HG03045 (cell line): ENCODE results near the gene HERC3.
A peak's percentile ranks its signal among the peaks of the same experiment; 100 is the strongest.

Experiments
- ATAC-seq: cut with Tn5 transposase; IDR thresholded peaks from one replicate; pipeline ENCODE4 v1.9.1; 2021; ENCODE audit warnings: mild to moderate bottlenecking, moderate library complexity; ENCODE audit not compliant: unreplicated experiment

HERC3 gene

DNA sequence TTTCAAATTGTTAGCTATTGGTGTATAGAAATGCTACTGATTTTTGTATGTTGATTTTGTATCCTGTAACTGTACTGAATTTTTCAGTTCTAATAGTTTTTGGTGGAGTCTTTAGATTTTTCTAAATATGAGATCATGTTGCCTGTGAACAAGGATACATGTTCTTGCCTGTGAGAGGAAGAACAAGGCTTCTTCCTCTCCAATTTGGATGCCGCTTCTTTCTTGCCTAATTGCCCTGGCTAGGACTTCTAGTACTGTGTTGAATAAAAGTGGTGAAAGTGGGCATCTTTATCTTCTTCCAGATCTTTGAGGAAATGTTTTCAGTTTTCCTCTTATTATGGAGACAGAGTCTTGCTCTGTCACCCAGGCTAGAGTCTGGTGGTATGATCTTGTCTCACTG, 121.5 kb downstream of the HERC3 start:
- no peak for ATAC-seq

DNA sequence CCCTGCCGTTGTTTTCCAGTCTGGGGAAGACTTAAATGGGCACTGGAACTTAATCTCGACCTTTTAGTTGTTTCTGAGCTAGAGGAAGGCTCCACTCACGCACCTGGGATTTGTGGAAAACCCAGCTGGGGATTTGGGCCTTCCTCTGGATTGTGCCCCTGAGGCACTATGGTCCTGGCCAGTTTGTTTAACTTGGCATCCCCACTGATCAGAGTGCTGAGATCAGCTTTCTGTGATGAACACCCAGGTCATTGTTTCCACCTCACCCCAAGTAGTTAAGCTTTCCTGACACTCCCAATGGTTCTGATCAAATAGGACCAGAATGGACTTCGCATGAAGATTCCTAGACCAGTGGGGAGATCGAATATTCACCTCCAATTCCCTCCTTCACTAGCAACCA, 125.8 kb downstream of the HERC3 start:
- no peak for ATAC-seq

DNA sequence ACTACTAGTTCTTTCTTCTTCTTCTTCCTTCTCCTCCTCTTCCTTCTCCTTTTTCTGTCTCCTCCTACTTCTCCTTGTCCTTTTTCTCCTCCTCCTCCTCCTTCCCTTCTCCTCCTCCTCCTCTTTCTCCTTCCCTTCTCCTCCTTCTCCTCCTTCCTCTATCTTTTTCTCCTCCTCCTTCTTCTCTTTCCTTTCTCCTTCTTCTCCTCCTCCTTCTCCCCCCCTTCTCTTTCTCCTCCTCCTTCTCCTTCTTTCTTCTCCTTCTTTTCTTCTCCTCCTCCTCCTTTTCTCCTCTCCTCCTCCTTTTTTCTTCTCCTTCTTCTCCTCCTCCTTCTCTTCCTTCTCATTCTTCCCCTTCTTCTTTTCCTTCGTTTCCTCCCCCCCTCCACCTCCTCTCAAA, 127.1 kb downstream of the HERC3 start:
- ATAC-seq, result no peak

DNA sequence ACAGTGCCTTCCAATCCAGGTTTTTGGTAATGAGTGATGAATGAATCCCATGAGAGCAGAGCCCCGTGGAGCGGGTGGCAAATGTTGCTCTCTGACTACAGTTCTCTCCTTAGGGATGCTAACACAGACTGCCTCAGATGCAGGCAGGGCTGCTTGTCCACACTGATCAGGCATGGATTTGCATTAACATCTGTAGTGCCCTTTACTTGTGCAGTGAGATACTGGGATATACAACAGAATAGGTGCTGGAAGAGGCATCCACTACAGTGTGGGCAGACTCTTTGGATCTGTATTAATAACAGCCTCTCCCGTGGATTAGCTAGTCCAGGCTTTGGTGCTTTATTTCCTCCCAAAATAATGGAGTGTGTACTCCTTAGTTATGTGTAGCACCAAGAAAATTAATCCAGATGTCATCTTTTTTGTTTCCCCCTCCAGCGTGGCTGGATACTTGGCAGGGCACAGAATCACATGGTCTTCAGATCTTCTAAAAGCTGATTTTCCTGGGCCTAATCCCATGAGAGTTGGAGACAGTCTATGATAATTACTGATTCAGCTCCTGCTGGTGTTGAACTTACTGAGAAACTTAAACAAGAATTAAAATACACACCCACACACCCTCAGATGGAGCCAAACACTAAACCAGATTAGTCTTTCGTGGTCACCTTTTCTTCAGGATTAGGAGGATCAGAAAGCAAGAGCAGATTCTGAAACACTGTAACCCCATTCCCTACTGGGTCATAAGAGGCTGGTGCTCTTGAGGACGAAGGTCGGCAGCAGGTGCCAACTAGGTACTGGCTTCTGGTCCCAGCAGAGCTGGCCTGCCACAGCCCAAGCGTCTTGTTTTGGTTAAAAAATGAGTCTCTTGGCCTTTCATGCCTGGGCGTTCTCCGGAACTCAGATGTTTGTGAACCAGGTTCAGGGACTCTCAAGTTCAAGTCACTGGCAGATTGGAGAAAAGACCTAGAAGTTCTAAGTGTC, 128.5 kb downstream of the HERC3 start:
- no peak for ATAC-seq

DNA sequence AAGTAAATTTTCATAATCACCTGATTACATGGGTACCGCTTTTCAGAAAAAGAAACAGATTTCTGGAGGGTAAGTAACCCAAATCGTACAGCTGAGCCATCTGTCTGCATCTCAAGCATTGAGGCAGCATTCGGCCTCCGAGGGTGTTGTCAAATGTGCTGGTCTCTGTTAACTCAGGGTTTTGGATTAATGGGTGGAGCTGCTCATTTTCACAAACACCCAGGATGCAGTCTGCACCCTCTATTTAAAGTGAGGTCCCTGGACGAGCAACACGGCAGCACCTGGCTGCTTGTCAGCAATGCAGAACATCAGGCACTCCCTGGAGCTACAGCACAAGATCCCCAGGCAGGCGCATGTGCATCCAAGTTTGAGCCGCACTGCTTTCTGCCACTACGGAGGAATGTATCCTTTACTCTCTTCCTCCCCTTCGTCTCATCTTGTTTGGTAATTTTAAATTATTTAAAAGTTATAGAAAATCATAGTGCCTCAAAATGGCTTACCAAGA, 130.0 kb downstream of the HERC3 start:
- ATAC-seq, result no peak

DNA sequence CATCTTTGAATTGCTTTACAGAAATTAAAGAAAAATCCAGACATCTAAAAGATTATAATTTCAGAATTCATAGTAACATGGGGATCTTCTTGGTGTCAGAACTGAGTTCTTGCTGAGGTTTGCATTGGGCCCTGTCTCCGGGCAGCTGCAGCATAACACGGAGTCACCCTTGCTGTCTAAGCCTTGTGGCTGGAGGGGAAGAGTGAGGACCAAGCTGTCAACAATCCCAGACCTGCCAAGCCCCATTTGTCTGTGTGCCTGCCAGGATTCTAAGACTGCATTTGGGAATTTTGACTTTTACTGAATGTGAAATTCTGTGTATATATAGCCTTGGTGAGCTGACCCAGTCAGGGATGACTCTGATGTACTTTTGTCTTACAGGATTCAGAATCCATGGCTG, 130.5 kb downstream of the HERC3 start:
- no peak for ATAC-seq

DNA sequence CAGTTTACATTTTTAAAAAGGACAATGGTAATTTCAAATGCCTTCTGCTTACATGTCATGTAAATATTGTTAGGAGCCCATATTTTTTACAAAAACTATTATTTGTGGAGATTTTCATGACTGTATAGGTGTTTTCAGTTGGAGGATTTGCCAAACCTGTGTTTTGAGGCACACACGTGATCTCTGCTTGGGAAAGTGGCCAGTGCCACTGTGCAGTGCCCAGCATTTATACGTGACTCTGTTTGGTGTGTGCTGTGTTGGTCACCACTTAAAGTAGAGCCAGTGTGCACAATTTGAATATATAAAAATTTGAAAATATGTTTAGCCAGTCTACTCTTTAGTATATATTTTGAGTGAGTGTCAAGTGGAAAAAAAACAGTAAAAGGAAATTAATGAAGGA, 132.1 kb downstream of the HERC3 start:
- ATAC-seq, result no peak

DNA sequence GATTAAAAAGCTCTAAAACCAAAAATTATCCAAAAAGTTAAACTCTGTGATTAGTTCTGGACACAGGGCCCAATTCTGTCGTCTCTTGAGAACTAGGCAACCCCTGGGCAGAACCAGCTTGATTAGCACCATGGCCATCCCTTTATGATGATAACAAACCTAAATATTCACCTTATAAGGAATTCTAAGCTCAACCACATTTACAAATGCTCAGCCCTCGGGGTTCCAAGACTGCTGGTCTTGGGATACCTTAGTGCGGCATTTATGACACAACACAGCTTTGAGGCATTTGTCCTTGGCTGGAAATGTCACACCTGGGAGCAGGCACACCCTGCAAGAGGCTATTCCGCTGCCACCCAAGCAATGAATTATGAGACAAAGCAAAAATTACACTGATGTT, 132.9 kb downstream of the HERC3 start:
- ATAC-seq, result no peak

DNA sequence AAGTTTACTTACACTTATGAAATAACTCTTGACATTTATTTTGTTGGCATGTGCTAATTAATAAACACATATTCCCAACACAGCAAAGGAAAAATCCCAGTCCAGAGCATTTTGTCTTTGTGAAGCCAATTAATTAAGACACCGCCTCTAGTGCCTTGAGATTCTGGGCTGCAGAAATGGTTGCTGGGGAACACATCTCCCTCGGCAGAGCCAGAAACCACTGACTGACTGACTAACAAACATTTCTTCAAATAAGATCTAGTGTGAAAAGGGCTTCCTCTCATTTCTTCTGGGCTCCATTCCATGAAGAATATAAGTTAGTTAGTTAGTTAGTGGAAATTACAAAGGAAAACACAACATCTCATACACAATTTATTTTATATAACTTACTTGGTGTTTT, 133.7 kb downstream of the HERC3 start:
- ATAC-seq, result no peak

DNA sequence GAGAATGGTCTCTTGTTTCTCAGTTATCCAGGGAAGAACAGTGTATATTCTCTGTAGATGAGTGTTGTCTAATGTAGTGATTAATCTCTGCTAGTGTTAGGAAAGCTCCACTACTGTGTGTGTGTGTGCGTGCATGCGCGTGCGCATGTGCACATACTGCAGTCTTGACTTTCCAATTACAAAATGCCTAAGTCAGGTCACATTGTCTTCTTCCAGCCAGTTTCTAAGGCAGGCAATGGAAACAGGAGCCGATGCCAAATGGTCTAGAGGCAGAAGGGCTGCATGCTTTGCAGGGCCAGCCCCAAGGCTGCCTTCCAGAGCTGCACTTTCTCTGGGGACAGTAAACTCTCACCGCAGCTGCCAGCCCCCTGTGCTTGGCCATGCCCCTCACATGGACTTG, 135.9 kb downstream of the HERC3 start:
- no peak for ATAC-seq

DNA sequence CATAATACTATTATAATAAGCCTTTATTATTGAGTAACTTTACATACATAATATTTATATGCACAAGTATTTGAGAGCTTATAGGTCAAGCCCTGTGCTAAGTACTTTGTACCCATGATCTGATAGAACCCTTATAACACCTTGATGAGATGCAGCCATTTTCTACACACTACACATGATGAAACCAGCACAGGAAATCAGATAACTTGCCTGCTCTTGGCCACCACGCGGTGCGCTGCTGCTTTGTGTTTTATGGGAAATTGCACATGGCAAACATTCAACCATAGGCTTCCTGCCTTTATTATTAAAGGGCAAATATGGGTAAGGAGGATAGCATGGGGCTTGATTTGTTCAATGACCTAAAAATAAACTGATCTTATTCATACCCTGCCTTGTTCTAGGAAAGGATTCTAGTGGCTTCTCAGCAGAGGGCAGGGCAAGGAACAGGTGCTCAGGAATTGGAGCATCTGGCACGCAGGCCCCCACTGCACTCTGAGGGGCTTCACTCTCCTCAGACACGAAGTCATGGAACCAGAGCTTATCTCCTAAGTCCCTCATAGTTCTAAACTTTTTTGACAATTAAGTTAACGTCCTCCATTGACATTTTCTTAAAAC, 137.0 kb downstream of the HERC3 start:
- ATAC-seq, result no peak

DNA sequence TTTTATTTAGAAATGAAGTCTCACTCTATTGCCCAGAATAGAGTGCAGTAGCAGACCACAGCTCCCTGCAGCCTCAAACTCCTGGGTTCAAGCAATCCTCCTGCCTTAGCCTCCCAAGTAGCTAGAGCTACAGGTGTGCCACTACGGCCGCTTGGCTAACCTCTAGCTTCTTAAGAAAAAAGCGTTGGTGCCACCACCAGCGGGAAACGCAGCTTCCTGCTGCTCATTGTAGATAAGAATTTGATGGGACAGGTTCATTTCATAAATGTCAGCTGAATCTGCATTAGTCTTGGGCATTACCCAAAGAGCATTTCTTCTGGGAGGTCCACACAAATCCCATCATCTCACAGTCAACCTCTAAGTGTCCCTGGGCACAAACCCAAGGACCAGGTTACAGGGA, 138.5 kb downstream of the HERC3 start:
- no peak for ATAC-seq

DNA sequence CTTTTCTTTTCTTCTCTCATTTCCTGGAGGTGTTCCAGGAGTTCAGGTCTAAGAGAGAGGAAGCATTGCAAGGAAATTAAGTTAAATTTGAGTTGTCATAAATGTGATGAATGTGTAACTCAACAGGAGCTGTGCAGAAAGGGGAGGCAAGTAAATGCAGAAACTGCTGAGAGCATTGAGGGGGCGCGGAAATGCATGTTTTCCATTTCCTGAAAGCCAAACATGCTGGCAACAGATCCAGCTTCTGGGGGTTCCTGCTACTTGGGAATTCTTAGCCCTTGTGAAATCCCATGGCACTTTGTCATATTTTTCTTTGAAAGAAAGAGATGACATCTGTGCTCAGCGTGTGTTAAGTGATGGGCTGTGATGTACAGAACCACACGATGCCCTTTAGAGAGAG, 139.1 kb downstream of the HERC3 start:
- no peak for ATAC-seq

DNA sequence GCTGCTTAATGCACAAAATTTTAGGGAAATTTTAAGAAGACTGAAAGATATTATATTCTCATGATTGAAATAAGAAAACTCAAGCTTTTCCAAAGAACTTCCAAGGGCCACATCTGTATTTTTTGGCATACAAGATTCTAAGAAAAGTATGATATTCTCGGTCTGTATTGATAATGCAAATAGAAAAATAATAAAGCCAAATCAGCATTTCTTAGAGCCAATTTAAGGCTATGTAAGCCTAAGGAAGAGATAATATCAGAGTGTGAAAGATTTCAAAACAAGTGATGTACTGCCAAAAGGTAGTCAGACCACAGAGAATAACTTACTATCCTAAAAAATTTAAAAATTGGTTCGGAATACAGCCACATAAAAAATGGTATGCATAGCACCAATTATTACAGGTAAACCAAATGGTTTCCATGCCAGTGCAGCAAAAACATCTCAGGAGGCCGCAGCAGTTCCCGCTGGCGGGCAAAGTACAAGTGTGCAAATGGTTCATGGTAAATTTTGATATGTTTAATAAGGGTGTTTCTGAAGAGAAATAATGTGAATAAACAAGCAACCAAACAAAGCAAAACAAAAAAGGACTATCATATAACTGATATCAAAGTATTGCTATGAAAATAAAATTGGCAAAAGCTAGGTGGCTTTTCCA, 140.6 kb downstream of the HERC3 start:
- ATAC-seq, result no peak

DNA sequence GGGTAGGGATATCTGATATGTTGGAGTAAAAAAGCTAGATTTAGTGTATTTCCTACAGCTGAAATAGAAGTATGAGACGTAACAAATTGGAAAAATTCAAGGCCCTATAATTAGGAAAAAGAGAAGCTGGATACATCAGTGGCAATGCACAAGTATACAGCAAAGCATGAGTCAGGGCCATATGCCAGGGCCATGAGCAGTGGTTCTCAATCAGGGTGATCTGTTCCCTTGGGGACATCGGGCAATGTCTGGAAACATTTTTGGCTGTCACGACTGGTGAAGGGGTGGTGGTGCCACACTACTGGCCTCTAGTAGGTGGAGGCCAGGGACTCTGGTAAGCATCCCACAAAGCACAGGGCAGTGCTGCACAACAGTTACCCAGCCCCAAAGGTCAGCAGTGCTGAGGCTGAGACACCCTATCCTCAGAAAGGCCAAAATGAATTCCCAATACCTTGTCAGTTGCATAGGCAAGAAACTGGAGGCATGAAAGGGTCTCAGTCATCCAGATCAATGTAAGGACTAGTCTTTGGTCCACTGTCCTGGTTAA, 142.2 kb downstream of the HERC3 start:
- no peak for ATAC-seq

DNA sequence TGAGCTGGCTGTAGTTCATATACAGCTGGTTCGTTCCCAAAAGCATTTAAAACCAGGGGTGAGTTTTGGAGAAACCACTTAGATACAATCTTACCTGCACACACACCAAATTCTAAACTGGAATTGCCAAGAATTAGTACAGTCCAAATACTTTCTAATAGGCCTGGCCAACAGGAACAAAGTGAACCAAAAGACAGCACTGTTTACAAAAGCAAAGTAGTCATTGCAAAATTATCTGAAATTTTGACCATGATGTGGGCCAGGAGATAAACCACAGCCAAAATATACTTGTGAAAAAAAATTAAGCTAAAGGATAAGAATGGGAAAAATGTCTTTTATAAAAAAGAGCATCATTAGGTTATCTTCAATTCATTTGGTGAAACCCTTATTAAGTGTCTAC, 143.3 kb downstream of the HERC3 start:
- no peak for ATAC-seq

DNA sequence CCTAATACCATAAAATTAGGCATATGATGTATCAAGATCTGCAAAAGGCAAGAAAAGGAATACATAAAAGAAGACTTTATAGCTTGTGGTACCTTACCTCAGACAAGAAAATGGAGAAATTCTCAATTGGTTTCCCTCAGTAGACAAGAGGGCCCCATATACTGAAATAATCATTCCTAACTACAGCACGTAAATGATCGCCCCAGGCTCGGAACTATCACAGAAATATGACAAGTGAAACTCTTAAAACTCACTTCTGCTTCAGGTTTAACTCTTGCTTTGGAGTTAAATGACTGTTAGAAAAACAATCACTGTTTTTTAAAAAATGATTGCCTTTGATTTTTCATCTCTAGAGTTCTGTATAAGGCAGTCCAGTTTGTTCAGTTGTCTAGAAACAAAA, 144.0 kb downstream of the HERC3 start:
- ATAC-seq, result no peak

DNA sequence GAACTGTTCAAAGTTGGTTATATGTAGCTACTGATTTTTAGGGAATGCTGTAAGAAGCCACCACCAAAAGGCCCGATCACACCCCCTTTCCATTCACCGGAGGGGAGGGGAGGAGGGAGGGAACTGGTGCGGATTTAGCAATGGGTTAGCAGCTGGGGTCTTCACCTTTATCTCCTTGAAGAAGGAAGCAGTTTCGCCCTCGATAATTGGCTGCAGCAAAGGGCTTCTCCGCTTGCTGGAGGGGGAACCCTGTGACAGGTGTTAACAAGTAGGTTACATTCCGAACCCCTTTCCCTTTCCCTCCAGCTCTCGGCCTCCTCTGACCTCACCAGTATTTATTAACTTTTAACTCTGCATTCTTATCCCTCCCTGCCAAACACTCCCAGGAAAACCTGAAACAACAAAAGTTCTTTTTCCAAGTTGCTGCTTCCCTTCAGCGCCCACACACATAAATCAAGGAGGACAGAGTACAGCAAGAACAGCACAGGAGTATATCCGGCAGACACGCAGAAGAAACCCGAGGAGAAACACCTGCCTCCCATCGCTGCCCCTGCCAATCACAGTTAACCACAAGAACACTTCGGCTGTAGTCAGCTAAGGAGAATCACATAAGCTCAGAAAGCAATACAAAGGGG, 145.1 kb downstream of the HERC3 start:
- ATAC-seq, result peak; percentile 87

DNA sequence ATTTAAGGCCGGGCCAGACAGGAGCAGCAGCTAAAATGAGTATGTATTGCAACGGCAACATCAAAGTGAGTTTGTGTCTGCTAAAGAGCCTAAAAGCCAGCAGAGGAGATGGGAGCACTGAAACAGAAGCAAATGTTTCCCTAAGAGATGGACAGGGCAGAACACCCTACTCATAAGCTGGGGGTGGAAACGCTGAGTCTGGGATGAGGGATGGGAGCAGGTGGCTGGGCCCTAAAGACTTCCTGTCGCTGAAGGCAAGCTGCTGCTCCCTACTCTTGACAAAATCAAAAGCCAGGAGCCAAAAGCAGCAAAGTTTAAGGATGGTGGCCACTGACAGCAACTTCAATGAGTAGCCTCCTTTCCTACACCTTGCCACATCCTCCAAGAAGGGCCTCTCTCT, 145.9 kb downstream of the HERC3 start:
- ATAC-seq, result no peak

DNA sequence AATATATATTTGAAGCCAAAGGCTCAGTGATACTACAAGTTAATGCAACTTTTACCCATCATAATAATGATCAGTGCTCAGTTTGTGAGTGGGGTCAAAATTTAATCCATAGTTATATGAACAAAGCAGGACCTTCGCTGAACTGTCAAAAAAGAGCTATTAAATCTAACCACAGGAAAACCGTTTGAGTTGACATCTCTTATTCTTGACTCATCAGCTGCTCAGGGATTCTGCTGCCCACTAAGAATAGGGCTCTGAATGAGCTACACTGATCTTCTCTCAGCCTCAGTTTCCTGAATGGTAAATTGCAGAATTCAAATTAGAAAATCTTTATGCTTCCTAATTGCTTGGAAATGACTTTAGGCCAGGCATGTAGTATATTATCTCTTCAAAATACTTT, 150.3 kb downstream of the HERC3 start:
- no peak for ATAC-seq

DNA sequence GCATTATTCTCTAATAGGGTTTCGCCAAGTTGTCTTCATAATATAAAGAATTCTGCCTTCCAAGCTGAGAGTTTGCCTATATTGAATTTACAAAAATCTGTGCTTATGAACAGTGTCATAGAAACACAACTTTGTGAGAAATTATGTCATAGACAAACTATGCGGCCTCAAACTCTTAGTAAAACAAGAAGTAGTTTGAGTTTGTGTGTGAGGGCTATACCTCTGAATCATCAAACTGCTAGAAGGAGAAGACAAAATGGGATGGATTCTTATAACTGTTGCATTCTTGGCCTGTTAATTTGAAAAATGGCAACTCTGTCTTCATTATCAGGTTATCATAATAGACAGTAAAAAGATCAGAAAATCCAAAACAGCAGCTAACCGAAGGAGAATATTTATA, 151.4 kb downstream of the HERC3 start:
- no peak for ATAC-seq
